ENCODE measurements around the gene CELSR2.
A peak's percentile ranks its signal among the peaks of the same experiment; 100 is the strongest.

DNA sequence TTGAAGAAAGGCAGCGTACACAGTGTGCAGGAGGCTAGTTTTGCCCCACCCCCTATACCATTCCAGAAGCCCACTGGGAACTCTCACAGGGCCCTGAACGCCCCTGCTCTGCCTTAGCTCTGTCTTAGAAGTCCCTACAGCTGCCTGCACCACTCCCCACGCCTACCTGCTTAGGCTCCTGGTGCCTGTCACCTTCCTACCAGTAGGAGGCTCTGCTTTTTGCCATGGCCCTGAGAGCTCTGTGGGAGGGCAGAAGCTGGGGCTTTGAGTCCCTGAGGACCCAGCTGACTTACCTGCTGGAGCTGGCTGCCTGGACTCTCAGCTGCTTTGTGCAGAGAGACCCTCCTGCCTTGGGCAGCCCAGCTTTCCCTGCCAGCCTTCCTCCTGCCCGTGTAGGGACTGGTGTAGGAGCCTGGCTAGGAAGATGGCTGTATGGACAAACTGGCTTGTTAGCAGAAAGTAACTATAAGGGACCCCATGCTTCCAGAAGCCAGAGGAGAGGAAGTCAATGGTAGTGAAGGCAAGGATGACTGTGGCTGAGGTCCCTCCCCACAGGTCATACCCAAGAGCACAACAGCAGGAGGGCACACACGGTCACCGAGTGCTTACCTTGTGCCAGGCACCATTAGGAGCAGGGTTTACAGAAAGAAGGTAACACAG is 9.8 kb upstream of the CELSR2 start:
- TF ChIP-seq EZH2 (optimal IDR thresholded peaks at IDR 0.05; ENCODE audit: low read depth, low read length) = no peak
- peak; percentile 29 for TF ChIP-seq CTCF (IDR thresholded peaks at IDR 0.05; ENCODE audit: low read length)
